Measurements from ENCODE around the gene WNT11.

Gene WNT11

GRCh38 chr11:76233196-76233921 is 27.1 kb upstream of the WNT11 start:
- H3K4me1 Mint-ChIP-seq: peaks cover 41% of the 10 kb centered on the region

GRCh38 chr11:76232026-76232665 is 25.8 kb upstream of the WNT11 start:
- Mint-ChIP-seq H3K4me1 (peaks cover 41% of the 10 kb centered on the region), H3K27ac (peak overlapping the region; percentile 15), H3K27me3 (peaks cover 7% of the 10 kb centered on the region), H3K36me3 (no peaks in the 10 kb centered on the region), H3K9me3 (no peaks in the 10 kb centered on the region), H3K4me3 (peak overlapping the region; percentile 33)
- no peak for ATAC-seq

More at GRCh38 chr11:76233196-76233921, 27.1 kb upstream of the WNT11 start:
- peak overlapping the region; percentile 93 for H3K27ac Mint-ChIP-seq
- peak overlapping the region; percentile 27 for H3K4me3 Mint-ChIP-seq
- H3K36me3 Mint-ChIP-seq: no peaks in the 10 kb centered on the region
- peaks cover 7% of the 10 kb centered on the region for H3K27me3 Mint-ChIP-seq
- ATAC-seq: no peak
- no peaks in the 10 kb centered on the region for H3K9me3 Mint-ChIP-seq

GRCh38 chr11:76231121-76231738 is 24.9 kb upstream of the WNT11 start:
- peaks cover 36% of the 10 kb centered on the region for H3K4me1 Mint-ChIP-seq
- H3K9me3 Mint-ChIP-seq: no peaks in the 10 kb centered on the region
- peaks cover 7% of the 10 kb centered on the region for H3K27me3 Mint-ChIP-seq
- ATAC-seq: no peak
- no peak overlapping the region for H3K27ac Mint-ChIP-seq
- no peaks in the 10 kb centered on the region for H3K36me3 Mint-ChIP-seq
- H3K4me3 Mint-ChIP-seq: no peak overlapping the region

GRCh38 chr11:76230392-76230791 is 24.1 kb upstream of the WNT11 start:
- Mint-ChIP-seq H3K27me3 (peaks cover 1% of the 10 kb centered on the region), H3K36me3 (no peaks in the 10 kb centered on the region), H3K4me1 (peaks cover 30% of the 10 kb centered on the region), H3K9me3 (no peaks in the 10 kb centered on the region), H3K4me3 (no peak overlapping the region), H3K27ac (no peak overlapping the region)
- no peak for ATAC-seq

GRCh38 chr11:76229690-76230240 is 23.5 kb upstream of the WNT11 start:
- Mint-ChIP-seq H3K4me1 (peaks cover 29% of the 10 kb centered on the region), H3K36me3 (no peaks in the 10 kb centered on the region), H3K4me3 (no peak overlapping the region), H3K9me3 (no peaks in the 10 kb centered on the region), H3K27ac (no peak overlapping the region), H3K27me3 (no peaks in the 10 kb centered on the region)
- no peak for ATAC-seq

GRCh38 chr11:76228875-76229149 is 22.5 kb upstream of the WNT11 start:
- Mint-ChIP-seq H3K27me3 (no peaks in the 10 kb centered on the region), H3K27ac (no peak overlapping the region), H3K9me3 (no peaks in the 10 kb centered on the region), H3K4me1 (peaks cover 21% of the 10 kb centered on the region), H3K4me3 (no peak overlapping the region), H3K36me3 (no peaks in the 10 kb centered on the region)
- ATAC-seq: no peak

GRCh38 chr11:76228071-76228874 is 22.0 kb upstream of the WNT11 start:
- H3K4me1 Mint-ChIP-seq: peaks cover 15% of the 10 kb centered on the region
- no peaks in the 10 kb centered on the region for H3K9me3 Mint-ChIP-seq
- H3K27me3 Mint-ChIP-seq: no peaks in the 10 kb centered on the region
- H3K27ac Mint-ChIP-seq: no peak overlapping the region
- ATAC-seq: no peak
- no peaks in the 10 kb centered on the region for H3K36me3 Mint-ChIP-seq
- no peak overlapping the region for H3K4me3 Mint-ChIP-seq

- Mint-ChIP-seq H3K9me3 (no peaks in the 10 kb centered on the region), H3K4me3 (no peak overlapping the region), H3K4me1 (no peaks in the 10 kb centered on the region), H3K36me3 (no peaks in the 10 kb centered on the region), H3K27ac (no peak overlapping the region), H3K27me3 (no peaks in the 10 kb centered on the region)
- no peak for ATAC-seq
Observed at GRCh38 chr11:76226626-76227025, 20.3 kb upstream of the WNT11 start.

GRCh38 chr11:76225122-76225611 is 18.9 kb upstream of the WNT11 start:
- H3K27ac Mint-ChIP-seq: no peak overlapping the region
- H3K27me3 Mint-ChIP-seq: no peaks in the 10 kb centered on the region
- H3K36me3 Mint-ChIP-seq: no peaks in the 10 kb centered on the region
- H3K9me3 Mint-ChIP-seq: peaks cover 2% of the 10 kb centered on the region
- no peak for ATAC-seq
- no peaks in the 10 kb centered on the region for H3K4me1 Mint-ChIP-seq
- no peak overlapping the region for H3K4me3 Mint-ChIP-seq

GRCh38 chr11:76224461-76225121 is 18.3 kb upstream of the WNT11 start:
- Mint-ChIP-seq H3K27me3 (no peaks in the 10 kb centered on the region), H3K4me3 (no peak overlapping the region), H3K27ac (no peak overlapping the region), H3K4me1 (no peaks in the 10 kb centered on the region), H3K9me3 (peaks cover 2% of the 10 kb centered on the region), H3K36me3 (no peaks in the 10 kb centered on the region)
- no peak for ATAC-seq

- Mint-ChIP-seq H3K4me1 (no peaks in the 10 kb centered on the region), H3K9me3 (peaks cover 2% of the 10 kb centered on the region), H3K4me3 (no peak overlapping the region), H3K27ac (no peak overlapping the region), H3K27me3 (no peaks in the 10 kb centered on the region), H3K36me3 (no peaks in the 10 kb centered on the region)
- no peak for ATAC-seq
Observed at GRCh38 chr11:76221365-76221764, 15.1 kb upstream of the WNT11 start.

GRCh38 chr11:76219243-76219642 is 12.9 kb upstream of the WNT11 start:
- H3K27ac Mint-ChIP-seq: no peak overlapping the region
- H3K27me3 Mint-ChIP-seq: no peaks in the 10 kb centered on the region
- ATAC-seq: no peak
- no peak overlapping the region for H3K4me3 Mint-ChIP-seq
- peaks cover 2% of the 10 kb centered on the region for H3K9me3 Mint-ChIP-seq
- H3K4me1 Mint-ChIP-seq: no peaks in the 10 kb centered on the region
- H3K36me3 Mint-ChIP-seq: no peaks in the 10 kb centered on the region

GRCh38 chr11:76218449-76219178 is 12.3 kb upstream of the WNT11 start:
- Mint-ChIP-seq H3K27ac (no peak overlapping the region), H3K9me3 (peaks cover 2% of the 10 kb centered on the region), H3K4me1 (no peaks in the 10 kb centered on the region), H3K4me3 (no peak overlapping the region), H3K27me3 (no peaks in the 10 kb centered on the region), H3K36me3 (no peaks in the 10 kb centered on the region)
- no peak for ATAC-seq

GRCh38 chr11:76217653-76218160 is 11.4 kb upstream of the WNT11 start:
- H3K27ac Mint-ChIP-seq: no peak overlapping the region
- peaks cover 2% of the 10 kb centered on the region for H3K9me3 Mint-ChIP-seq
- no peaks in the 10 kb centered on the region for H3K36me3 Mint-ChIP-seq
- H3K27me3 Mint-ChIP-seq: no peaks in the 10 kb centered on the region
- no peak for ATAC-seq
- no peaks in the 10 kb centered on the region for H3K4me1 Mint-ChIP-seq
- no peak overlapping the region for H3K4me3 Mint-ChIP-seq
